ENCODE measurements around the gene ENPP1.

The ENPP1 gene

GRCh38 chr6:131917763-131918649 lies 110.2 kb downstream of the ENPP1 start:
- no peak for DNase-seq

DNA sequence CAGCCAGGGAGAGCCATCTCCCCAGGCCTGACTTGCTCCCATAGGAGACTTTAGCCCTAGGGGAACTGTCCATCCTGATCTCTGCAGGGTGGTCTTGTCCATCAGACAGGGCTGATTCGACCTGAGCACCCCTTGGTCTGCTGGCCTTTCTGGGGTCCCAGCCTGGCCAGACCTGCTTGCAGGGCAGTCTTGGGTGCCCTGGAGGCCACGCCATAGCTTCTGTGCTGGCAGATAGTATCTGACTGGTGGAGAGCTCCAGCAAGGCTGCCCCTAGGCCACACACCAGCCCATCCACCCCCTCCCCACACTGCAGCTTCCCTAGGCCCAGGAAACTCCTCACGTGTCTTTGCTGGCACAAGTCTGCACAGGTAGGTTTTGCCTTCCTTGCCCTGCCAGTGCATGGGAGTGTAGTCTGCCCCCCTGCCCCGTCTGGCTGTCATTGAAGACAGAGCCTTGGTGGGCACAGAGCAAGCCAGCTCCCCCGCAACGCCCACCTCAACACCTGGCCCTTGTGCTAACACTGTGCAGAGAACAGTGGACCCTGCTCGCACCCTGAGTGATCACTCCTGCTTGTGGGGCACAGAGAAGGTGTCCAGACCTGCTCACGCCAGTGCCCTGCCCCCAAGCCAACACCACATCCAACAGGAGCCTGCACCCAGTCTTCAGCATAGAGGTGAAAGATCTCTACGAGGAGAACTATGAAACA lies 111.0 kb downstream of the ENPP1 start:
- DNase-seq: no peak

DNA sequence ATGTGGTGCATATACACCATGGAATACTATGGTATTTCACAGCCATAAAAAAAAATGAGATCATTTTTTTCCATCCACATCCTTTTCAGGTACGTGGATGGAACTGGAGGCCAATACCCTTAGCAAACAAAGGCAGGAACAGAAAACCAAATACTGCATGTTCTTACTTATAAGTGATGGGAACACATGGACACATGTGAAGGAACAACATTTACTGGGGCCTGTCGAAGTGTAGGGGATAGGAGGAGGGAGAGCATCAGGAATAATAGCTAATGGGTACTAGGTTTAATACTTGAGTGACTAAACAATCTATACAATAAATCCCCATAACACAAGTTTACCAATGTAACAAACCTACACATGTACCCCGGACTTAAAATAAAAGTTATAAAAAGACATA lies 112.8 kb downstream of the ENPP1 start:
- no peak for DNase-seq

DNA sequence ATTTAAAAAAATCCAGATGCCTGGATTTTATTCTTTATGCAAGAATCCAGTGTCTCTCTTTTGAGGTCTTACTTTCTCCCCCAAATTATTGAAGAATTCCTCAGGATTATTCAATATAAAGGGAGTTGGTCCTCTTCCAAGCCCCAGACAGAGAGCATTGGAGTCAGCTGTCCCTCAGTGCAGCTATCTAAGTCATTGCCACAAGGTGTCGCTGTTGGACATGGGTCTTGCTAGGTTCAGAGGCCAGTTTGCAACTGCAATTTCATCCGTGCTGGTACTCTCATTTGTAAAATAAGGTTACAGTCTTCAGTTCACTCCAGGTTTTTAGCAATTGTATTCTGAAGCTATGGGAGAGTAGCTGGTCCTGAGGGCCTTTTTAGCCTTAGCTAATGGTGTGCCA lies 115.5 kb downstream of the ENPP1 start:
- DNase-seq: peak; percentile 28 to 59

DNA sequence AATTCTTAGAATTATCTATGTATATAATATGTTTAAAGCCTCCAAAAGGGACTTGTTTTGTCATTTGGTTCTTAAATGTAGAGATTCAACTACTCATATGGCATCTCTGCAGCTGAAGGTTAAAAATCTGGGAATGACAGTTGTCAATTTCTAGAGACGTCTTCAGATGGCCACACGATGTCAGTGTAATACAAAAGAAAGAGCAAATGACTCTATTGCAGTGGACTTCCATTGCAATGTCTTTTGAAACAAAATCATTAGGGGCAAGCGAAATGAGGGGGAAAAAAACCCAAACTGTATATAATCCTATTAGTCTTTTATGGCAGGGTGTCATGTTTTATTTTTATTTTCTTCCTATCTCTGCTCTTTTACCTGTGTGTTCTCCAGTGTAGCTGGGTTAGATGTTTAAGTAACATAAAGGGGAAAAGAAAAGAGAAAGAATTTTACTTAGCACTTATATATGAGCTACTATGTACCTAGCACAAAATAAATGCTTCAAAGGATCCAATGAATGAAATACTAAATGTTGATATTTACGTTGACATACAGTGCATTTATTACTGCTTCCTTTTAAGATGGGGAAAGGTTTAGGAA lies 117.2 kb downstream of the ENPP1 start:
- DNase-seq: peak in 1 of 2 experiments; percentile 58

- DNase-seq: no peak
Measured at GRCh38 chr6:131929264-131929663, 121.4 kb downstream of the ENPP1 start.

DNA sequence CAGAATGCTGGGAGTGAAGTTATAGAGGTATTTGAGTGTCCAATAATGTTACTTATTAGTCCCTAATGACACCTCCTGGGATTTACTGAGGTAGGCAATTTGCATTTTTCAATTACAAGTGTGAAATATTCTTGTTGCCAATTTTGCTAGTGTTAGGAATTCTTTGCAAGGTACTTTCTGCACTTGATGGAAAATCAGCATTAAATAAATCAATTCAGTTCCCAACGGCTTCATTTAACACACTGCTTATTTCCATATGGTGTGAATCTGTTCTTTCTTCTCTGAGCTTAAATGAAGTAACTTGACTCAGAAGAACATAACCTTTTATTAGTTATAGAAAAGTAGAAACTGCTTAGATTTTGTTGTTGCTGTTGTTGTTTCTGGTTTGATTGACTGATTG lies 122.2 kb downstream of the ENPP1 start:
- no peak for DNase-seq

DNA sequence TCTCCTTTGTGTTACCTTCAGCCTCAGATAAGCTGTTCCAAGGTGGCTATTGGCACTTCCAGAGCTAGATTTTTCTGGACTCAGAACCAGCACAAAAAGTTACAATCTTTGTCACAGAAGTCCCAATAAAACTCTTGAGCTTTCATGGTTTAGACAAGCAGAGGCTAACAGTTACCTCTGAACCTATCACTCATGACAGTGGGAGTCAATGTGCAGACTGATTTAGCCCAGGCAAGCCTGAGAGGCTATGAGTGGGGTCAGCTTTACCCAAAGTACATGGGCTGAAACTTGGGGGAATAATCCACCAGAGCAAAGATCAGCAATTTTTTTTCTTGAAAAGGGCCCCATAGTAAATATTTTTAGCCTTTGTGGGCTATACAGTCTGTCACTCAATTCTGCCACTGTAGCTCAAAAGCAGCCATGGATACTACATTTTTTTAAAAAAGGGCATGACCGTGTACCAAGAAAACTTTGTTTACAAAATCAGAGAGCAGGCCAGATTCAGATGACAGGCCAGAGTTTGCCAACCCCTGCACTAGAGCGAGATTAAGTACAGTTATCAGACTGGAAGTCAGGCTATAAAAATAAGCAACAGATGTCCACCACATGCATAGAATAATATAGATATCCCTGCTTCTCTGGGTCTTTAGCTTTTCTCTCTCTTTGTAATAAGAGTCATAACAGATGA lies 123.4 kb downstream of the ENPP1 start:
- no peak for DNase-seq

DNA sequence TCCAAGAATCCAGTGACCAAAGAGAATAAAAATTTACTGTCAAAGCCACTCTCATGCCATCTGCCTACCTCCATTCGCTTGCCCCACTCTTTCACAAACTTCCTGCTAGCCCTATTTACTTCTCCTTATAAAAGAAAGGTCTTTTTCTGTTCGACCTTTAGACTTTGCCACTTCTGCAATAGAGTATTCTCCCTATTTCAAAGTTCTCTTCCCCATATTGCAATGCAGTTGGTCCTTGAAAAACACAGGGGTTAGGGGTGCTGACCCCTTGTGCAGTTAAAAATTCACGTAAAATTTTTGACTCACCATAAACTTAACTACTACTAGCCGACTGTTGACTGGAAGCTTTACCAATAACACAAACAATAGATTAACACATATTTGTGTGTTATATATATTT lies 128.3 kb downstream of the ENPP1 start:
- no peak for DNase-seq

GRCh38 chr6:131937226-131937625 lies 129.4 kb downstream of the ENPP1 start:
- no peak for DNase-seq

- DNase-seq: no peak
Measured at GRCh38 chr6:131937703-131938631, 130.1 kb downstream of the ENPP1 start.
